Progenitor cell of endocrine pancreas (in vitro differentiated cells): Measurements from ENCODE around the gene EXOC2. TPM values are rescaled to one million over a fixed set of nuclear protein-coding genes. Genes with fewer than 3 reads are reported as not detected.
"Not testable (repeated sequence)": the region's sequence is repeated elsewhere in the genome, so short reads cannot be mapped to it uniquely, and the experiment has no call there.

Experiments
- DNase-seq: peaks from one replicate; pipeline ENCODE4 v3.0.0; 2021; ENCODE audit warnings: low spot score; ENCODE audit not compliant: unreplicated experiment
- H3K27ac Mint-ChIP-seq: 2 replicates; pipeline ENCODE4 v1.8.0; 2021; ENCODE audit warnings: mild to moderate bottlenecking, moderate library complexity, mixed read lengths
- H3K27me3 Mint-ChIP-seq: 2 replicates; pipeline ENCODE4 v1.8.0; 2021; ENCODE audit warnings: mixed read lengths
- H3K36me3 Mint-ChIP-seq: 2 replicates; pipeline ENCODE4 v1.8.0; 2022; ENCODE audit warnings: mixed read lengths; ENCODE audit not compliant: insufficient read depth
- H3K4me1 Mint-ChIP-seq: 2 replicates; pipeline ENCODE4 v1.8.0; 2021; ENCODE audit warnings: low read depth, mixed read lengths
- H3K4me3 Mint-ChIP-seq: 2 replicates; pipeline ENCODE4 v1.8.0; 2021; ENCODE audit warnings: low read depth, mild to moderate bottlenecking, moderate library complexity, mixed read lengths
- H3K9me3 Mint-ChIP-seq: 2 replicates; pipeline ENCODE4 v1.8.0; 2021; ENCODE audit warnings: low read depth, mixed read lengths
- CTCF ChIP-seq: fragments of 200-600 bp; sonication (generic); IDR thresholded peaks from one replicate; pipeline ENCODE4 v1.5.0; 2021; ENCODE audit warnings: antibody characterized with exemption, mild to moderate bottlenecking; ENCODE audit not compliant: unreplicated experiment
- total RNA-seq: library from RNA; stranded (reverse); gene quantifications from 2 replicates; pipeline ENCODE4 v1.2.1, GENCODE V29; 2021

EXOC2 gene
- total RNA-seq, 1 donor from 2014 or later: 24.4 TPM

GRCh38 chr6:665403-666267 is 27.3 kb downstream of the EXOC2 start:
- no peaks in the 10 kb centered on the region for H3K27me3 Mint-ChIP-seq
- H3K4me3 Mint-ChIP-seq: no peak overlapping the region
- H3K27ac Mint-ChIP-seq: no peak overlapping the region
- H3K9me3 Mint-ChIP-seq: peaks cover 26% of the 10 kb centered on the region
- TF ChIP-seq CTCF: no peak
- peaks cover 12% of the 10 kb centered on the region for H3K36me3 Mint-ChIP-seq
- H3K4me1 Mint-ChIP-seq: no peaks in the 10 kb centered on the region
- no peak for DNase-seq

- H3K36me3 Mint-ChIP-seq: peaks cover 12% of the 10 kb centered on the region
- DNase-seq, H3K4me1 Mint-ChIP-seq, H3K4me3 Mint-ChIP-seq, H3K27me3 Mint-ChIP-seq, H3K27ac Mint-ChIP-seq: not testable (repeated sequence)
- H3K9me3 Mint-ChIP-seq: peaks cover 26% of the 10 kb centered on the region
Measured at GRCh38 chr6:663788-664187, 29.2 kb downstream of the EXOC2 start.

- no peak overlapping the region for H3K4me3 Mint-ChIP-seq
- H3K9me3 Mint-ChIP-seq: peaks cover 19% of the 10 kb centered on the region
- H3K27me3 Mint-ChIP-seq: no peaks in the 10 kb centered on the region
- peak overlapping the region; percentile 86 for H3K27ac Mint-ChIP-seq
- DNase-seq: no peak
- H3K4me1 Mint-ChIP-seq: no peaks in the 10 kb centered on the region
- TF ChIP-seq CTCF: no peak
- H3K36me3 Mint-ChIP-seq: peaks cover 12% of the 10 kb centered on the region
Measured at GRCh38 chr6:659716-660581, 33.0 kb downstream of the EXOC2 start.

GRCh38 chr6:658244-658643 is 34.7 kb downstream of the EXOC2 start:
- Mint-ChIP-seq H3K9me3 (peaks cover 12% of the 10 kb centered on the region), H3K27ac (no peak overlapping the region), H3K36me3 (peaks cover 8% of the 10 kb centered on the region), H3K27me3 (no peaks in the 10 kb centered on the region), H3K4me1 (no peaks in the 10 kb centered on the region), H3K4me3 (no peak overlapping the region)
- no peak for TF ChIP-seq CTCF
- DNase-seq: no peak

- Mint-ChIP-seq H3K36me3 (peaks cover 8% of the 10 kb centered on the region), H3K4me3 (no peak overlapping the region), H3K27me3 (no peaks in the 10 kb centered on the region), H3K4me1 (no peaks in the 10 kb centered on the region), H3K27ac (no peak overlapping the region), H3K9me3 (peaks cover 8% of the 10 kb centered on the region)
- TF ChIP-seq CTCF: no peak
- DNase-seq: no peak
Measured at GRCh38 chr6:657743-658142, 35.2 kb downstream of the EXOC2 start.
